OCI-M2 (cell line): ENCODE results near the gene PSIP1.
A peak's percentile ranks its signal among the peaks of the same experiment; 100 is the strongest.
"Not testable (repeated sequence)": the region's sequence is repeated elsewhere in the genome, so short reads cannot be mapped to it uniquely, and the experiment has no call there.

Experiments
- DNase-seq: peaks from one replicate; lab custom pipeline; 2025; ENCODE audit not compliant: unreplicated experiment; lab: John Stamatoyannopoulos, UW

The PSIP1 gene

DNA sequence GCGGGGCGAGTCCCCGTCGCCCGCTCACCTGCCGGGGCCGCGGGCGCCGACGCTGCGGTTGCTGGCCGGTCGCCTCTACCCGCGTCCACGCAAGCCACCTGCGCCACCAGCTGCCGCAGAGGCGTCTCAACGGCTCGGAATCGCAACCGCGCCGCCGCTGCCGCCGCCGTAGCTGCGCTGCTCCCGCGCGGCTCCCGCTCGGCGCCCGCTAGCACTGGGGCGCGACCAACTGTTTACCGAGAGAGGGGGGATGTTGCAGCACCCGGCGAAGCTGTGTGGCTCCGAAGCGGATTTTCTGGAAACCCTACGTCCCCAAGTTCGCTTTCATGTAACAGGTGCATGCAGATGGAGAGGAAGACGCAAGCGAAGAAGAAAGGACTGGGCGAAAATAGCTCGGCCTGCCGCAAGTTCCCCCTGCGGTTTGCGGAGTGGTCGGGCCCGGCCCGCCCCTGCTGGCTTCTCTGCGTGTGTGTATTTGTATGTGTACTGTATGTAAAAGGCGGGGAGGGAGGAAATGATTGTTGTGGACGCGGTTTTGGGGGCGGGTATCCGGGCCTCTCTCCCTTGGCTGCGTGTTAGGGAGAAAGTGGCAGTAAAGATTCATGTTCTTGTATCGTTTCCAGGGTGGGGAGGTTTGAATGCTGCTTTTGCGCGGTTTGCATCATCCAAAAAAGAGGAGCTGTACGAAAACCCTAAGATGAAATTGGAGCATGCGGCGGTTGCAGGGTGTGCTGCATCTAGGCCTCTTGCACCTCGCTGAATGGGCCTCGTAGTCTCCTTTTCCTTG, at the start of gene PSIP1:
Gene PSIP1 (minus strand): TSS at position 182 of the 787 bp plus-strand sequence. CDS start 782 bp downstream, outside the sequence.
- no peak for DNase-seq

DNA sequence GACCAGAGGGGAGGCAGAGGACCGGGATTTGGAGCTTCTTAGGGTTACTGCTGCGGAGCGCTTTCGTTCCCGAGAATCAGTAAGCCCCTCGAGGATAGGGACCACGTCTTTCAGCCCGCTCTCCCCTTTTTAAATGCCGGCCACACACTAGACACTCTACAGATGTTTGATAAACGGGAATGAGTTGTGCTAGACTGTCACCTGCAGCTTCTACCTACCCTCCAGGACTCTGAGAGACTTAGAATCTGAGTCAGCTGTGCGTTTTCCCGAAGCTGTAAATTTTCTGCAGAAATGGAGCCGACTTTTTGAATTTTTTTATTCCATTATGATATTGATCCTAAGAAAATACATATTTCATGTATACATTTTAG, 42.7 kb upstream of the PSIP1 start:
- no peak for DNase-seq

DNA sequence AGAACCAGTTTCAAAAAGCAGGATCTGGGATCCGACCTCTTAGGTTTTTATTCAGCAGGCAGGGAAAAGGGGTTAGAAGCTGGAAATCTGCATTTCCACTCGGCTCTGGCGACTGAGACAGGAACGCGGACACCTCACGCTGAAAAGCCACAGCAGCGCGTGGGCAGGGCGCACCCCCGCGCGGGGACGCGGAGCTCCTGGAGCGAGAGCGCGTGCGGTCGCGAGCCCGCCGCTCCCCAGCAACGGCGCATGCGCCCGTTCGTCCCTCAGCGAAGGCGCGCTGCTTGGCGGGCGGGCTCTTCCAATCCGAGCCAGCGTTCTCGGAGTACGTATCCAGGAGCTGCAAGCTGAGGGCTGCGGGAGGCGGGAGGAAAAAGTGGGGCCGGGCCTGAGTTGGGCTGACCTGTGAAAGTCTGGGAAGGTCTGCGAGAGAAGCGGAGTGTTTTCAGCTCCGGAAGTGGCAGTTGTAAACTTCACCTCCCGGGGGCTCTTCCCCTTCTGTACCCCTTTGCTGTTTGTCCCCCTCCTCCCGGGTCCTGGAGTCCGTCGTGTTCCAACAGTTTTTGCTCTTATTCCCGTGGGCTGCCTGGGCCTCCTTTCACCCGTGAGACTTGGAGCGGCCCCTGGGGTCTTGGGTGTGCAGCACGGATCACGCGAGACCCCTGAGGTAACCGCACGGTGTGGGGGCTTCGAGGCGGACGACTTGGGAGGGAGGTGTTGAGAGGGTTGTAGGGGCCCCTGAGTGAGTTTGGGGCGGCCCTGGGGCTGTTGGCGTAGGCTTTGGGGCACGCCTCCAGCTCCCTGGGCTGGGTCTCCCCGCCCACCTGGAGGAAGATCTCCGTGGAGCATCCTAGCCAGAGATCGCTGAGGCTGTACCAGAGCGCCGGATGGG, 42.1 kb upstream of the PSIP1 start, which contains the start of gene CCDC171:
Gene CCDC171 (plus strand): TSS at position 408 of the 892 bp plus-strand sequence. CDS start 11,046 bp downstream, outside the sequence.
- peak; percentile 17 for DNase-seq

DNA sequence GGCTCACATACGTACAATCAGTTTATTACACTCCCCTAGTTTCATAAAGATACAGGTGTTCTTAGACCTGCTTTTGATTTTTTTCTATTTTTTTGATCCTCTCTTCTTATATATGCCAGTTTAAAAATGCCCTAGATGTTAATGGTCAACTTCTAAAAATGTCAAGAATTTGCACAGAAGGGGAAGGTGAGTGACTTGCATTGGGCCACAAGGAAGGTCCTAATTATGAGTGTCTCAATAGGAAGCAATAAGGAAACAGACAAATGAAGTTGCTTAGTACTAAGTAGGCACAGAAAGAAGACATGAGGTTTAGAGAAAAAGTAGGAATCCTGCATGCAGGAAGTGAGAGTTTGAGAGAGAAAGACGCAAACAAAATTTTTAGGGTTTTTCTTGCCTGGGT, 38.8 kb upstream of the PSIP1 start:
- no peak for DNase-seq

DNA sequence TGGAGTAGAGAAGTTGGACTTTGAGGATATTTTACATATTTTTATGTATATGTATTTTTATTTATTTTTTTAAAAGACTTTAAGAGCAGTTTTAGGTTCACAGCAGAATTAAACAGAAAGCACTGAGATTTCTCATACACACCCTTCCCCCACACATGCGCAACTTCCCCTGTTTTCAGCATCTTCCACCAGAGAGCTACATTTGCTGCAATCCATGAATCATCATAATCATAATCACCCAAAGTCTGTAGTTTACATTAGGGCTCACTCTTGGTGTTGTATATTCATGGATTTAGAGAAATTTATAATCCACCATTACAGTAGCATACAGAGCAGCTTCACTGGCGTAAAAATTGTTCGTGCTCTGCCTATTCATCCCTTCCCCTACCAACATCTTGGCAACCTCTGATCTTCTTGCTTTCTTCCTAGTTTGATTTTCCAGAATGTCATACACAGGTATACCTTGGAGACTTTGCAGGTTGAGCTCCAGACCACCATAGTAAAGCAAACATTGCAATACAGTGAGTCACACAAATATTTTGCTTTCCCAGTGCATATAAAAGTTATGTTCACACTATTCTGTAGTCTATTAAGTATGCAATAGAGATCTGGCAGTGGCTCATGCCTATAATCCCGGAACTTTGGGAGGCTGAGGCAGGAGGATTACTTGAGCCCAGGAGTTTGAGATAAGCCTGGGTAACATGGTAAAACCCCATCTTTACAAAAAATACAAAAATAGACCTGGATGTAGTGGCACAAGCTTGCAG, 32.5 kb upstream of the PSIP1 start:
- DNase-seq, result no peak

DNA sequence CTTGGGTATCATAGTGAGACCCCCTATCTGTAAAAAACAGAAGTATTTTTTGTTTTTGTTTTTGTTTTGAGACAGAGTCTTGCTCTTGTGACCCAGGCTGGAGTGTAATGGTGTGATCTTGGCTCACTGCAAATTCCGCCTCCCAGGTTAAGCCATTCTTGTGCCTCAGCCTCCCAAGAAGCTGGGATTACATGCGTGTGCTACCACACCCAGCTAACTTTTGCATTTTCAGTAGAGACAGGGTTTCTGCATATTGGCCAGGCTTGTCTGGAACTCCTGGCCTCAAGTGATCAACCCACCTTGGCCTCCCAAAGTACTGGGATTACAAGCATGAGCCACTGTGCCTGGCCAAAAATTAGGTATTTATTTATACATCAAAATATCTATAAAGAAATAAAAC, 31.9 kb upstream of the PSIP1 start:
- DNase-seq, result no peak

DNA sequence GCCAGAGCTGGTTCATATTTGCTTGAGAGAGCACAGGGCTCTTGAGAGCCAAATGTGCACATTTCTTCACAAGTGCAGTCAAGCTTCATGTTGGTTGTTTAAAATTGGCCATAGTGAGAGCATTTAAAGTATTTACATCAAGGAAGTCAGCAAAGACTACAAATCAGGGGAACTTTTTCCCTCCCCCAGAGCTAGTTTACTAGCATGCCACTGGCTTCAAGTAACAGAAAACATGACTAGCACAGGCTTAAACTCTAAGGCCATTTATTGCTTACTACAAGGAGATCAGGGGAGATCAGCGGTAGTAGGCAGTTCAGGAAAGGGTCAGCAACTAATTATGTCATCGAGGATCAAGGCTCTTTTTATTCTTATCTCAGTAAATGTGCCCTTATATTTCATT, 31.1 kb upstream of the PSIP1 start:
- DNase-seq, result no peak

DNA sequence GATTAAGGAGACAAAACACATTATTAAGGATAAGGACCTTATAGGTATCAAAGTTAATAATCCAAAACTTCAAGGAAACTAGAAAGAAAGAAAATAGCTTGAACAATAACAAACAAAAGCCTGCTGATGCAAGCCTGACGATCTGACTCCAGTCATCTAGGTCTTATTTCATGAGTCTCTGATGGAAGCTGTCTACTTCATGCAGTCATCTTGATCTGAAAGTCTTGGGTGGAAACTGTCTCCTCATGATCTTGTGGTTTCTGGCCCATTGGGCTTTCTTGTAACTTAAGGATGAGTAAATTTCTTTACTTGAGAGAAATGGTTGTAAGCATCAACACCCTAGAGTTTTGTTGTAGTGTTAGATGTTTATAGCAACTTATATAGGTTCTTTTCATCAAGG, 20.6 kb upstream of the PSIP1 start:
- no peak for DNase-seq

DNA sequence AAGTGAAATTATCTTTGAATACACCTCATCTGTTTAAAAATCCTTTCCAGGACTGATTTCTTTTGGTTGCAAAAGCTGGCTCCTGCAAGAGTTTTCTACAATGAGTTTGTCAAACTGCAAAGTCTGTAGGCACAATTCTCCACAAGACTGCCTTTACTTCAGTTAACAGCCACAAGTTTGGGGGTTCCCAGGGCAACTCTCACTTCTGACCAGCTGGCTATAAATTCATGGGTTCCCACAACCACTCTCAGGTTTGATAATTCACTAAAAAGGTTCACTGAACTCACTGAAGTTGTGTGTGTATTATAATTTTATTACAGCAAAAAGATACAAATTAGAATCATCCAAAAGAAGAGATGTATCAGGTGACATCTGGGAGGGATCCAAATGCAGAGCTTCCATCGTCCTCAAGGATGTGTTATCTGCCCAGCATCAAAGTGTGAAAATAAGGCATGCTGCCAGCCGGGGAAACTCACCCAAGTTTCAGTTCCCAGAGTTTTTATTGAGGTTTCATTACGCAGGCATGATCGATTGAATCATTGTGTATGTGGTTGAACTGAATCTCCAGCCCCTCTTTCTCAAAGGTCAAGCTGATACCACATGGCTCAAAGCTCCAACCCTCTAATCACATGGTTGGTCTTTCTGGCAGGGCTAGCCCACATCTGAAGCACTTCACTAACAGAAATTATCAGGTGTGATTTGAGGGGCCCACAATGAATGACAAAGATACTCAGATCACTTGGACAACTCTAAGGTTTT, 19.0 kb upstream of the PSIP1 start:
- DNase-seq, result no peak

DNA sequence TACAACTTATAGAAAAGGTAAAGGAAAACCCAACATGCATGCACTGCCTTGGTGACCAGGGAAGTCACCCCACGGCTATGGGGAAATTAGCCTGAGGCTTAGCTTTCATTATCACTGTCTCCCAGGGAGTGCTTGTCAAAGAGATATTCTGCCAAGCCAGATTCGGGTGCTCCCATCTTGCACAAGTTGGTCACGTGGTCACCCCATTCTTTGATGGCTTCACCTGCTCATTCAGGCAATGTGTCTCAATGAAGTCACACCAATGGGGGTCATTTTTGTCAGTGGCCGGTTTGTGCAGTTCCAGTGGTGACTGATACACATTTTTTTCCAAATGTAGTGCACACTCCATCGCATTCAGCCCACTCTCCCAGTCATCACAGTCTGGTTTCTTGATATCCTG, 16.3 kb upstream of the PSIP1 start:
- not testable (repeated sequence) for DNase-seq

DNA sequence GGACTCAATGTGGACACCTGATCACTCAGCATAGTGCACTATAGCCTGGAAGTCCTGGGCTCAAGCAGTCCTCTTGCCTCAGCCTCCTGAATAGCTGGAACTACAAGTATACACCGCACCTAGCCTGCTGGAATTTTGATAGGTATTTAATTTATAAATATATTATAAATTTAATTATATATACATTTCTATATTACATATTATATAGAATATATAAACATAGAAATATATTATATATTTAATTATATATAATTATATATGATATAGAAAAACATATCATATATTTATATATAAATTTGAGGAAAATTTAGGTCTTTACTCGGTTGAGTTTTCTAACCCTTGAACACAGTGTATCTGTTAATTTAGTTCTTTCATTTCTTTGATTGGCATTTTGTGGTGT, 15.2 kb upstream of the PSIP1 start:
- no peak for DNase-seq

DNA sequence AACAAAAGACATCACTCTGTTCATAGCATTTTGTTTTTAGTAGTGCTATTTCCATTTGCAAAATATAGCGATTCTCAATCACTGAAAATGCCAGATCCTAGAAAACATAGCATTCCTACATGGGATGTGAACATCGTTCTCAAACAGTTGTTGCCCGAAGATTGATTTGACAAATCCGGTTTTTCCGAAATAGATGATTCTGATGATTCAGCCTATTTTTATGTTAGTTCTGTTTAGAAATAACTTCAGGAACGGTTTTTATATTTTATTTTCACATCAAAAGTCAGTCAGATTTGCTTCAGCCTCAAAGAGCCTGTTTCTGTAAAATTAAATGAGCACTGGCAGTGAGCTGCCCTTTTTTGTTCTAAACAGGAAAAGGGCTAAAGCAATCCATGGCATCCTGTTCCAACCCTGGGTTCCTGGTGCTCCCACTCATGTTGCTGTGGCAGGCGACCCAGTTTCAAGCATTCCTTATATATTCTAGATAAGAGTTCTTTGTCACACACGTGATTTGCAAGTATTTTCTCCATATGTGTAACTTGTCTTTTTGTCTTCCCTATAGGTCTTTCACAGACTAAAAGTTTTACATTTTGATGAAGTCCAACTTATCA, 14.2 kb upstream of the PSIP1 start:
- DNase-seq, result no peak

DNA sequence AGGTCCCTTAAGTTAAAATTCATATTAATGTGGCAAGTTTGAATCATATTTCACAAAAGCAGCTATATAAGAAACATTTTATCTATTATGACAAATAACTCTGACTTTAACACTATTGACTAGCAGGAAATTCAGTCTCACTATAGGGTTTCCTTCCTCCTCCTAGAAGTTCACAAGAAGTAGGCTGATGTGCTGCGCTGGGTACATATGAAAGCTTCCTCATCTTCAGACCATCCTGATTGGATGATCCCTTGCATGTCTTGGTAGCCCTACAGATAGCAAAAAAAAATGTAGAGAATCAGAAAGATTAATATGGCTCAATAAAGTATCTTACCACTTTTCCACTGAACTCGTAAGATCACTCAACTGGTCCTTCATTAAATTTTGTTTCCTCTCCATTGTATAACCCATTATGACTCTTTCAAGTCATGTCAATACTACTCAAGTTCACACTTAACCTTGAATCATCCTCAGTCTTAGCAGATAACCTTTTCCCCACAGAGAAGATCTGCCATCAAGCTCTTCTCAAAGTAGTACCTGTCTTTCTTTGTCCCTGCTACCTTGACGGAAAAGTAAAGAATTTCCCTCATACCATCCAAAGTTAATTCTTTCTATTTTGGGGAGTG, 11.5 kb upstream of the PSIP1 start:
- DNase-seq, result no peak

DNA sequence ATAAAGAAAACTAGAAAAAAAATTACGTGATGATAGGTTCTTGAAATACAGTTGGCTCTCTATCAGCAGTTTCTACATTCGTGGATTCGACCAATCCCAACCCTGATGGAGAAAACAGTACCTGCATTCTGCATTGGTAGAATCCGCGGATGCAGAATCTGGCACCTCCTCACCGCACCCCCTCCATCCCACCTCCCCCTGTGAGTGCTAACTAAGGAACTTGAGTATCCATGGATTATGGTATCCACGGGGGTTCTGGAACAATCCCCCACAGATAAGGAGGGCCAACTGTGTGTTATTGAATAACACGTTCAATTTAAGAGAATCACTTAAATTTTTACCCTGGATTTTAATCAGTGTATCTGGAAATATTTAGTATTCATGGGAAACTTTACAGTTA, 10.5 kb upstream of the PSIP1 start:
- no peak for DNase-seq

DNA sequence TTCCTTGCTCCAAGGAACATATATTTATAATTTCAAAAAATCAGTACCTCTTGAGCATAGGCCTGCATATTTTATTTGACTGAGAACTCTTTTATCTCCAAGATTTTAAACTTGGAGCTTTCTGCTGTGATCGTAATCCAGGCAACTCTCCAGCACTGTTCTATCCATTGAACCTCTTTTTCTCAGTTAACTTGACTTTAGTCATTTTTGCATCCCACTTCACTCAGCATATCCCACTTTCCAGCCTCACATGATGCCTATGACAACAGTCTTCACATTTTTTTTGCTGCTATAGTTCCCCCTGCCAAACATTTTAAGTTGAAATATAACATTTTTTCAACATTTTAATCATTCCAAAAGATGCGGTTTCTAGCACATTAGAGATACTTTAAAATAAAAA, 9.1 kb upstream of the PSIP1 start:
- no peak for DNase-seq

DNA sequence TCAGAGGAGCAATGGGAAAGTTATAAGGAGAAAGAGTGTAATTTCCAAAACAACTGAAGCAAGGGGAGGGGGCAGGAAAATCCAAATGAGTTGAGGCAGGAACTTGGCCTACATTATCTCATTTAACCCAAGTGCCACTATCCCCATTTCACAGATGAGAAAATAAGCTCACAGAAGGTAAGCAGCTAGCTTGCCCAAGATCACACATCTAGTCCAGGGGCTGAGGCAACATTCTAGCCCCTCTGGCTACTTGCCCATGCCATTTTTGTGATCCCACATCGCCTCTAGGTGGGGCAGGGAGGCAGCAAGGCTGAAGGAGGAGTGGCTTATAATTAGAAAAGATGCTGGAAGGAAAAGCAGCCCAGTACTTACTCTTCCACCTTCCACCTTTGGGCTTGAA, 2.6 kb upstream of the PSIP1 start:
- DNase-seq, result no peak

DNA sequence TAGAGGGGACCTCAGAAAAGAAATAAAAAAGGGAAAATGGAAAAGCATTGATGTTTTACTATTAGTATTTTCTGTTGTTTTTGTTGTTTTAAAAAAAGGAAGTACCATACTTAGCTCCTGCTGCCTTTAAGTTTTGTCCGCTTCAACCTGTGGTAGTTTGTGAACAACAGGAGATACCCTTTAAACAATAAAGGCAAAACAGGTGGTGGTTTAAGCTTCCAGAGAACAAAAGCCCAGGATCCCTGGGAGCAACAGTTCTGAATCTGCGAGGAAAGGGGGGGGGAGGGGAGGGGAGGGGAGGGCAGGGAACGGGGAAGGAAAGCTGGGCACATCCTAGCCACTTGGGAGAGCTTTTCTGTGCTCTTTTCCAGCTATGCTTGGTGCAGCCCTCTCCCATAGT, 2.1 kb upstream of the PSIP1 start:
- no peak for DNase-seq

DNA sequence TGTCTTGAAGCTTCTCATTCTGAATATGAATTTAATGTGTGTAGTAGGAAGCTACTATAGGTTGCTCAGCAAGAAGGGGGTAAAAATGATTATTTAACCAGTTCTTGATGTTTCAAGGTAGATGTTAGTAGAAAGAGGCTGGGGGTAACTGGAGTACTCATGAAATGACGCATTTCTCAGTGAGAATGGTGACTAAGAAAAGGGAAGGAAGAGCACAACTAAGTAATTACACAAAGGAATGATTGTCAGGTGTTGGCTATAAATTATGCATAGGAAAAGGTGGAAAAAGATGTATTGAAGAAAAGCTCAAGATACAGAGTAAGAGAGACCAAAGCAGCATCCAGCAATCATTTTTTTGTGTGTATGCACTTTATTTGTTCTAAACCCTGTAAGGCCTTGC, 1.4 kb upstream of the PSIP1 start:
- DNase-seq, result no peak

DNA sequence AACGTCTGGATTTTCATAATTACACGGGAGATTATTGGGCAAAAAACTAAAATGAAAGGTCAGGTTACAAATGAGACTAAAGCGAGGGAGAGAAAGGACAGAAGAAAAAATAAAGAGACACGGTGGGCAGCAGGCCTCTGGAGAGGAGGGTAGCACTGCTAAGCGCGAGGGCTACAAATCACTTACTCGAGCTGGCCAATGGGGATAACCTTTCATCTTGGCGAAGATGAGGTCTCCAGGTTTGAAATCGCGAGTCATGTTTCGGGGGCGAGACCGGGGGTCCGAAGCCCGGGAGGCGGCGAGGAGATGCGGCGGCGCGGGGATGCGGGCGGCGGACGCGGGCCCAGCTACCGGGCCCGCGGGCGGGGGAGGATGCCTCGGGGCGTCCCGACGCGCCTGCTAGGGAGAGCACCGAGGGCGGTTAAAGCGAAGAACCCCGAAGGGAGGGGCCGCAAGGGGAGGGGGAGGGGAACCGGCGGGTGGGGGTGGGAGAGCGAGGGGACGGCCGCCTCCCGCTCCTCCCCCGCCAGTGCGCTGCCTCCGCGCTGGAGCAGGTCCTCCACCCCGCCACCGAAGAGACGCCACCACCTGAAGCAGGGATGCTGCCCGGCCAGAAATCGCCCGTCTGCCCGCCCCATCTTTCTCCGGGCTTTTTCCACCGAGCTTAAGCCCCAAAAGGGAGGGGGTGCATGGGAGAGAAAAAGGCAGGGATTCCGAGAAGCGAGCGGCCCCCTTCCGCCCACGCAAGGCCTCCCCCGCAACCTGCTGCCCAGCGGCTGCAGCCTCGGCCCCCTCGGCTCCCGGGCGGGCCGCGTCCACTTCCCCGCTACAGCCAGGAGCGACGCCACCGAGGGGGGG, 610 bp downstream of the PSIP1 start:
- no peak for DNase-seq
